Measurements from ENCODE around the gene RPL35.

DNA sequence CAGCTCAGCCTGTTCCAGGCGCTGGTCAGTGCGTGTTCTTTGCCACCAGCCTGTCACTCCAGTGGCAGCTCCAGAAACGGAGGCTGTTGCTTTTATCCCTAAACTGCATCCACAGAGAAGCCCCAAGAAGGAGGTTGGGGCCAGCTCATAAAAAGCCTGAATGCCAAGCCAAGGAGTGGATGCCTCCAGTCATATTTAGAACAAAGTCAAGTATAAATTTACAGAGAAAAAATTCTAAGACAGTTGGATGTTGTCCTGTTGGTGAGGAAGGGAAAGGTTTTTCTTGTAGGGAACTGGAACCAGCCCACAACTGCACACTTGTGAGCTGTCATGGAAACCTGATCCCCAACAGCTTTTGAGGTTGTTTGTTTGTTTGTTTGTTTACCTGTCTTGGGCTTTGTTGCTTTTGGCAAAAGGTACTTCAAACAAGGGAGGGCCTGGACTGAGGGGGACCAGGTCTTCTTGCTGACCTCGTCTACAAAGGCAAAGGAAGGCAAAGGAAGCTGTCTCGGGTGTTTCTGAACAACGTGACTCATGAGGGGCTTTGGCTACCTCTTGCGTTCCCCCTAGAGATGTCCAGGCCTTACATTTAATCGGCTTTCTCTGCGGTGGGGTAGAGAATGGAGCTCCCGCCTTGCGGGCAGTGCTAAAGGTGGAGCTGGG is 48.1 kb downstream of the RPL35 start:
- TF ChIP-seq, protein P1, sequence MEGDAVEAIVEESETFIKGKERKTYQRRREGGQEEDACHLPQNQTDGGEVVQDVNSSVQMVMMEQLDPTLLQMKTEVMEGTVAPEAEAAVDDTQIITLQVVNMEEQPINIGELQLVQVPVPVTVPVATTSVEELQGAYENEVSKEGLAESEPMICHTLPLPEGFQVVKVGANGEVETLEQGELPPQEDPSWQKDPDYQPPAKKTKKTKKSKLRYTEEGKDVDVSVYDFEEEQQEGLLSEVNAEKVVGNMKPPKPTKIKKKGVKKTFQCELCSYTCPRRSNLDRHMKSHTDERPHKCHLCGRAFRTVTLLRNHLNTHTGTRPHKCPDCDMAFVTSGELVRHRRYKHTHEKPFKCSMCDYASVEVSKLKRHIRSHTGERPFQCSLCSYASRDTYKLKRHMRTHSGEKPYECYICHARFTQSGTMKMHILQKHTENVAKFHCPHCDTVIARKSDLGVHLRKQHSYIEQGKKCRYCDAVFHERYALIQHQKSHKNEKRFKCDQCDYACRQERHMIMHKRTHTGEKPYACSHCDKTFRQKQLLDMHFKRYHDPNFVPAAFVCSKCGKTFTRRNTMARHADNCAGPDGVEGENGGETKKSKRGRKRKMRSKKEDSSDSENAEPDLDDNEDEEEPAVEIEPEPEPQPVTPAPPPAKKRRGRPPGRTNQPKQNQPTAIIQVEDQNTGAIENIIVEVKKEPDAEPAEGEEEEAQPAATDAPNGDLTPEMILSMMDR (conservative IDR thresholded peaks at IDR 0.05 in 1 of 2, IDR thresholded peaks at IDR 0.05 in 1 of 2; ENCODE audit: low read depth in 1 of 2, low read length in 2 of 2): no peak
- TF ChIP-seq EZH2 (IDR thresholded peaks at IDR 0.05; ENCODE audit: low read length, missing control alignments): no peak
